NCI-H1417 treated with DMSO at 0.1 percent for 48 hours (cell line): Measurements from ENCODE around the gene STAB2.

Experiments used
- DNase-seq: peaks from one replicate; lab custom pipeline; 2025; lab: John Stamatoyannopoulos, UW

Gene STAB2

GRCh38 chr12:103586791-103587370 lies at the start of gene STAB2:
STAB2 (plus strand) TSS chr12:103587273; CDS start chr12:103587477, 204 bp downstream.
- DNase-seq, result no peak

- DNase-seq, result no peak
Measured at GRCh38 chr12:103538397-103538796, 48.7 kb upstream of the STAB2 start.

GRCh38 chr12:103540319-103540718 lies 46.8 kb upstream of the STAB2 start:
- no peak for DNase-seq

- no peak for DNase-seq
Measured at GRCh38 chr12:103542078-103542477, 45.0 kb upstream of the STAB2 start.

- DNase-seq, result peak; percentile 40
Measured at GRCh38 chr12:103546959-103547358, 40.1 kb upstream of the STAB2 start.

- peak; percentile 57 for DNase-seq
Measured at GRCh38 chr12:103547376-103547775, 39.7 kb upstream of the STAB2 start.

- peak; percentile 74 for DNase-seq
Measured at GRCh38 chr12:103547929-103548328, 39.1 kb upstream of the STAB2 start.

- peak; percentile 83 for DNase-seq
Measured at GRCh38 chr12:103548622-103549601, 38.2 kb upstream of the STAB2 start.

- DNase-seq, result no peak
Measured at GRCh38 chr12:103556890-103557627, 30.0 kb upstream of the STAB2 start.

- no peak for DNase-seq
Measured at GRCh38 chr12:103557628-103558010, 29.5 kb upstream of the STAB2 start.

- no peak for DNase-seq
Measured at GRCh38 chr12:103558879-103559278, 28.2 kb upstream of the STAB2 start.

- no peak for DNase-seq
Measured at GRCh38 chr12:103560604-103561101, 26.4 kb upstream of the STAB2 start.

GRCh38 chr12:103561174-103561573 lies 25.9 kb upstream of the STAB2 start:
- no peak for DNase-seq

- no peak for DNase-seq
Measured at GRCh38 chr12:103566398-103566797, 20.7 kb upstream of the STAB2 start.

GRCh38 chr12:103569278-103569677 lies 17.8 kb upstream of the STAB2 start:
- no peak for DNase-seq

- no peak for DNase-seq
Measured at GRCh38 chr12:103571286-103571685, 15.8 kb upstream of the STAB2 start.

GRCh38 chr12:103572312-103573045 lies 14.6 kb upstream of the STAB2 start:
- no peak for DNase-seq

- DNase-seq, result no peak
Measured at GRCh38 chr12:103573185-103573584, 13.9 kb upstream of the STAB2 start.

- DNase-seq, result no peak
Measured at GRCh38 chr12:103578926-103579325, 8.1 kb upstream of the STAB2 start.

GRCh38 chr12:103580026-103580425 lies 7.0 kb upstream of the STAB2 start:
- DNase-seq, result no peak

- DNase-seq, result no peak
Measured at GRCh38 chr12:103583008-103583407, 4.1 kb upstream of the STAB2 start.

GRCh38 chr12:103586132-103586531 lies 941 bp upstream of the STAB2 start:
- DNase-seq, result no peak
